HG02678 (cell line): ENCODE data around the gene LRP6.
"Not testable (repeated sequence)": the region's sequence is repeated elsewhere in the genome, so short reads cannot be mapped to it uniquely, and the experiment has no call there.

ENCODE experiments used
- ATAC-seq: cut with Tn5 transposase; IDR thresholded peaks from one replicate; pipeline ENCODE4 v1.9.1; 2021; ENCODE audit warnings: mild to moderate bottlenecking, moderate library complexity; ENCODE audit not compliant: unreplicated experiment

Gene LRP6

DNA sequence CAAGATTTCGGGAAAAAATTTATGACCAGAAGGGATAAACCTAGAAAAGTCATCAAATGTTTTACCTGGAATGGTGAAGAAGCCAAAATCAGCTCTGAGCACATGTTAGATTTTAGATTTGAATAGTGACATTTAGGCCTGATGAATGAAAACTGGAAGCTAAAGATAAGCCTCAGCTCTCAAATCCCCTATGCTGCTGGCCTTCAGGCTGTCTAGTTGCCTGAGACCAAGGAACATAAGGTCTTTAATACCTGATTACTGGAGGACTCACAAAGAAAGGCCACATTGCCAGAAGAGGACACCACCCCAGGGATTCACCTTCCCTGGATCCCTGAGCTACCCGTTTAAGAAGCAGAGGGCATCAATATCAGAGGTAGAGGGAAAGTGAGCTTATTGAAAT, 139.5 kb downstream of the LRP6 start:
- no peak for ATAC-seq

DNA sequence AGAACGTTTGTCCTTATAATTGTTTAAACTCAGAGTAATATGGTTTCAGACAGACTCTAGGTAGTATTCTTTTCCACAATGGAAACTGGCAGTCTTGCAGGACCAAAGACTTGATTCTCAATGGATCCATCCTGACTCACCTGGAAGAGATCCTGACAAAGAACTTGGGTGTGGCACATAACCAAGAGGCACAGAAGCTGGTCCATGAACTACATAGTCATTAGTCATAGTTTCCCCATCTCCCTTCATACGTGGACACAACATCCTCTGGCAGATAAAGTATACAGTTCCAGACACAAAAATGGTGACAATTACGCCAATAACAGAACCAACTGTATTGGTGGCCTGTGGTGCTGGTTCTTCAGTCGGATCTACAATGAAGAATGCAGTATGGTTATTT, 140.3 kb downstream of the LRP6 start:
- no peak for ATAC-seq

DNA sequence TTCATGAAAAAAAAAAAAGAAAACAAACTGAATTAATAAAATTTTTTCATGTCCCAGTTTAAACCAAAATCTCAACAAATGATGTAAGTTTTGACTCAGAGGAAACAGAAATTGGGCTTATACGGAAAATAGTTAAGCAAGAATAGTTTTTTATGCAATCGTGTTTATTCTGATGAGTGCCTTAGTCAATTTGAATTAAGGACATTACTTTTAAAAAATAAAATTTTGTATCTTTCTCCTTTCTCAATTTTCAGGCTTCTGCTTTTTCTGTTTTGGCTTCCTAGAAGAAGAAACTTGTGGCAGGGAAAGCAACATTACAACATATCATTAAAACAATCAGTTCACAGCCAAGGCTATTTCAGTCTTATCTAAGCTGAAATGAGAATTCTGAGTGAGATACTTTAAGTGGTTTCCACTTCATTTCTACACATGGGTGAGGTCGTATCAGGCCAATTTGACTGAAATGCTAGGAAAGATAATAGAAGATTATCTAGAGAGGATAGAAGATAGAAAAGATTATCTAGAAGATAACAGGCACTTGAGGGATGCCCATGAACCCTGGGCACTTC, 143.7 kb downstream of the LRP6 start:
- ATAC-seq: no peak

DNA sequence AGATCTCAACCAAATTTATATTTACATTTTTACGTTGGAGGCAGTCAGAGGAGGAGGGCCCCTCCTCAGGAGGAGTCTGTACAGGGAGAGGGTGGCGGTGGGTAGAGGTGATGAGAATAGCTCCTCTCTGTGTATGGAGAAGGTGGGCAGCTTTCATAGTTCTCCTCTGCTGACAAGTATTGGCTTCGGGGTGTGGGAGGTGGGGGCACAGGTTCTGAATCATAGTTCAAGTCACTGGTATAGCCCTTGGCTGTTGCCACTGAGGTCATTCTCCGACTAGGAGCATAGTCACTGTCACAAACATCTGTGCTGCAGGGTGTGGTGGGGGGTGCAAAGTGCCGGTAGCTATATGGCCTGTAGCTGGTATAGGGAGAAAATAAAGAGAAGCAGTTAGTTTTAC, 145.8 kb downstream of the LRP6 start:
- no peak for ATAC-seq

GRCh38 chr12:12116677-12117076, 150.2 kb downstream of the LRP6 start:
- no peak for ATAC-seq

- no peak for ATAC-seq
Measured at GRCh38 chr12:12115514-12115913, 151.3 kb downstream of the LRP6 start.

GRCh38 chr12:12110923-12111555, 155.8 kb downstream of the LRP6 start:
- not testable (repeated sequence) for ATAC-seq

- ATAC-seq: no peak
Measured at GRCh38 chr12:12108441-12109058, 158.3 kb downstream of the LRP6 start.

DNA sequence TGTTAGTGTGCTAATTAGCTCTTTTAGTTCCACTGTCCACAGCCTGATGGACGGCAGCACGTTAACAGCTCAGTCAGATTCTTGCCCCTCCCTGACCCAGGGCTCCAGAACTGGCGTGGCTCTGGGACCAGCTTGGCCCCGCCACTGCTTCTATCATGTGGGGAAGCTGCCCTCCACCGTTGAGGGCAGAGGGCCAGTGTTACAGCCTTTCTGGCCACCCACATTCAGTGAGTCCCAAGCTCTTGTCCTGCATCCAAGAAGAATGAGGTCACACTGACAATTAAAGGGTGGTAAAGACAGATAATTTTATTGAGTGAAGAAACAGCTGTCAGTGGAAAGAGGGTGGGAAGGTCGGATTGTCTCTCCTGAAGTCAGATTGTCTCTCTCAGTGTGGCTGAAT, 159.2 kb downstream of the LRP6 start:
- ATAC-seq: no peak

GRCh38 chr12:12099102-12099501, 167.7 kb downstream of the LRP6 start:
- ATAC-seq: no peak

DNA sequence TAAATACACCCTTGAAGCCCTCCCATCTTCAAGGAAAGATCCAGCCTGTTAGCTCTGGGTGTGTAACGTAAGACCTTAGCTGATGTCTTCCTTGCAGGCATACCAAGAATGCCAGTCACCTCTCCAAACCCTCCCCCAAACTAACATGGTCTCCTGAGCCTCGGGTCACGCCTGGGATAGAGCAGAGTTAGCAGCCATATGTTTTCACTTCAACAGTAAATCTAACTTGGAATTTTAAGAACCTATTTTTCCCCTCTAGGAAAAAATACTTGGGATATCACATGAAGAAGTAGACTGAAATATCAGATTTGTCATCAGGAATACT, 168.2 kb downstream of the LRP6 start:
- no peak for ATAC-seq

DNA sequence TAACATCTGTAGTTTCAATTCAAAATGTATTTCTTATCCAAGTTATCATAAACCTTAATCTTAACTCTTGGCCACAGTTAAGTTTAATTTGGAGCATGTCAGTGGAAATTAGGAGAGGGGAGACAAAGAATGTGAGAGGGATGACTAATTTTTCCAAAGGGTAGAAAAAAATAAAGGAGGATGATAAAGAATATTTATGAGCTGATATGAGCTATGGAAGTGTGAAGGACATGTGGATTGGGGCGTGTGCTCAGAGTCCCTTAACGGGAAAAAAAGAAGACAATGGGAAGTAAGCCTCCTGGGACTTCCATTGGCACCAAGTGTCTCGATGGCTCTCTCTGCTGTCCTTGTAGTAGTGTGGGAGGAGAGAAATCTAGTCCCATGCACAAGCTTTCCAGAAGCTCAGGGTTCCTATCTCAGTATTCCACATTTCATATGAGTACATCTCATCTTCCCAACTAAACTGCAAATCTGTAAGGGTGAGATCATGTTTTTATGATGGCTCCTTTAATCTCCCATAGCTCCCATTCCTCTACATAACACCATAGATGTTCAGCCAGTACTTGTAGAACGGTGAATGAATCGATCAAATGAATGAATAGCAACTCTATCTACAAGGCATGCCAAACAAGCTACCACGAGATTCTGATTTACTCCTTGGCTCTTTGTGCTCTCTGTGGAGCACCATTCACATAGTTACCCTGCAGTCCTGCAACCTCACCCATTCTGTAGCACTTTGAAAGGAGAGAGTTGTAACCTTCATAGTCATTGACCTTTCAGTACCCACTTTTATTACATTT, 168.8 kb downstream of the LRP6 start:
- no peak for ATAC-seq

- no peak for ATAC-seq
Measured at GRCh38 chr12:12095021-12095420, 171.8 kb downstream of the LRP6 start.

DNA sequence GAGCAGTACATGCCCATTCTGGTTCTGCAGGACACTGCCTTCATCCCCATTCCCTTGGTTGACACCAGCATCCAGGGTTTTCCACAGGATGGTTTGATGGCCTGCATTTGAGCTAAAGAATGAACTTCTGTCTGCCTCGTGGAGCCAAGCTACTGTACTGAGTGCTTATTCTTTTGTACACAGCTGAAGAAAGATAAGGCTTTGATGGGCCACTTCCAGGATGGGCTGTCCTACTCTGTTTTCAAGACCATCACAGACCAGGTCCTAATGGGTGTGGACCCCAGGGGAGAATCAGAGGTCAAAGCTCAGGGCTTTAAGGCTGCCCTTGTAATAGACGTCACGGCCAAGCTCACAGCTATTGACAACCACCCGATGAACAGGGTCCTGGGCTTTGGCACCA, 172.4 kb downstream of the LRP6 start:
- ATAC-seq: no peak

DNA sequence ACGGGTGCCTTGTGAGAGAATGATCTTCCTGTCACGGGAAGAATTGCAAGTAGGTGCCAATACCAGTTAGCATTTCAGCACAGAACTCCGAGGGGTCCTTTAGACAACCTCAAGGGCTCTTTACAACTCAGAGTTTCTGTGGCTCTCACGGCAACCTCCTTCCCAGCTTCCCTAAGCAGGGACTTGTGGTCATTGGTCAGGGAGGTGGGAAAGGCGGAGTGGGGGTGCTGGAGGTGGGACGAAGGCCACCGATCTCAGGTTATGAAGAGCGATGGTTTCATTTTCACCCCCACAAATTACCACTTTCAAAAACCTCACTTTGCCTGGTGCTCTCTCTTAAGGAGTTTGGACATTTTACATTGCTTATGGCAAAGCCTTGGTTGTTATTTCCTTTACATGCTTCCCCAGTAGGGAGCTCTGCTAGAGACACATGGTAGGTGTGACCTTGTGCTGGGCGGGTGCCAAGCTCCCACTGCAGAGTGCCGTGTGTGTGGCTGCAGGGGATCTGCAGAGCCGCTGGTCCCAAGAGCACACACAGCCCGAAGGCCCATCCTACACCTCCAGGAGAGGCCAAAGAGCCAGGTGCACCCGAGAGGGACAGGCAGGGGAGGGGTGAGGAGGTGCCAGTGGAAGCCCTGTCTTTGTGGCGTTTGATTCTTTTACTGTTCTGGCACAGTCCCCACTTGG, 174.7 kb downstream of the LRP6 start:
- ATAC-seq: no peak

GRCh38 chr12:12091071-12091470, 175.8 kb downstream of the LRP6 start:
- ATAC-seq: no peak

DNA sequence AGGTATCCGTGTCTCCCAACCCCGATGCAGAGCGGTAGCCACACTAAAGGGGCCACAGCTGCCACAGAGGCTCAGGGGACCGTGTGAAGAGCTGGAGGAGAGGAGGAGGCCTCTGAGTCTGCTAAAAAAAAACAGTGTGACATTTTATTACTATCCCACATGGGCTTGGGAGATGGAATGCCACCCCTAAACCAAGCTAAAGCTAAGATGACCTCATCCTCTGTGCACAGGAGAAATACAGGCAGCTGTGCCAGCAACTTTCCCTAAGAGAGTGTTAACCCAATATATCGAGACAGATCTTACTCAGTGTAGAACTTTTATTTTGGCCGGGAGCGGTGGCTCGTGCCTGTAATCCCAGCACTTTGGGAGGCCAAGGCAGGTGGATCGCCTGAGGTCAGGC, 178.1 kb downstream of the LRP6 start:
- ATAC-seq: no peak

DNA sequence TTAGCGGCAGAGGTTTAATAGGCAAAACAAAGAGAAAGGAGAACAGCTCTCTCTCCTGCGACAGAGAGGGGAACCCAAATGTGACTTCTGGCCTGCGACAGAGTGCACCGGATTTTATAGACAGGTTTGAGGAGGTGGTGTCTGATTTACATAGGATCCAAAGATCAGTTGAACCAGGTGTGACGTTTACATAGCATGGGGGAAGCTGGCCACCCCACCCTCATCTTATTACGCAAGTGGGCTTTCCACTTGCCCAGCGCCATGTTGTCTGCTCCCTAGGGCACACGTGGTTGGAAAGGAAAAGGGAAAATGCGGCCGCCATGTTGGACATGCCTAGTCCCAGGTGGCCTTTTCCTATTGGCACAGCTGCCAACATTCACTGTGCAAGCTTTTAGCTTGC, 178.7 kb downstream of the LRP6 start:
- no peak for ATAC-seq

DNA sequence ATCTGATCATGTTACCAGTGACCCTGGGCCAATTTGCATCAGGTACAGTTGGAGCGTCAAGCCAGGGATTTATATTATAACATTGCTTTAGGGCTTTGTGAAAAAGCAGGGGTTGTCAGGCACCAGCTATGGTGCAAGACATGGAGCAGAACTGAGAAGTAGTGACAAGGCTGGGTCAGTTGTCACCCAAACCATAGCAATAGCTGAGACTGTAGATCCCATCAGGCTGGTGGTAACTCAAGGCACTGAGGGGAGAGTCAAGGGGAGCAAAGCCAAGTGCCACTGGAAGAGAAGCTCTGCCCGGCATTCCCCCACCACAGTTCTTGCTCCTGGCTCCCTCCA, 179.2 kb downstream of the LRP6 start:
- ATAC-seq: no peak

DNA sequence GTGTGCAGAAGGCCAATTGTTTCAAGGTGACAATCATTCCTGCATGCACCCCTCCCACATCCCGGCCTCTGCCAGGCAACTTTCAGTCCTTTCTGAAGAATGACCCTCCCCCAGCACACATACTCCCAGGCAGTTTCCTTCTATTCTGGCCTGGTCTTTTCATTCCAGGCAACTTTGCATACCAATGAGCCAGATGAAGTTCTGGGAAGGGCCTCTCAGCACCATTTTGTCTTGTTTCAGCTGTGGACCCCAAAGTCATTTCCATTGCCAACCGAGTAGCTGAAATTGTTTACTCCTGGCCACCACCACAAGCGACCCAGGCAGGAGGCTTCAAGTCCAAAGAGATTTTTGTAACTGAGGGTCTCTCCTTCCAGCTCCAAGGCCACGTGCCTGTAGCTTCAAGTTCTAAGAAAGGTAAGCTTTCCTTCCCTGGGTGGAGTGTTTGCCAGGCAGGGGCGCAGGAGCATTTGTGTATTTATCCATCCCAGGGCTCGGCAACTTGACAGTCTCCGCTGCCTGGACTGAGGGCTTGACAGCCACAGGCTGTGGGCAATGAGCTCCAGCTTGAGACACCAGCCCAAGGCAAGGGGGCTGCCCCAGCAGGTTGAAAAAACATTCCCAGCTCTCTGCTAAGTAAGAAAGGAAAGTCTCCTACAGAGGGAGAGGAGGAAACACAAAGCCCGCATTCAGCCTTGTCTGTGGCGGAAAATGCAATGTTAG, 179.7 kb downstream of the LRP6 start:
- no peak for ATAC-seq

DNA sequence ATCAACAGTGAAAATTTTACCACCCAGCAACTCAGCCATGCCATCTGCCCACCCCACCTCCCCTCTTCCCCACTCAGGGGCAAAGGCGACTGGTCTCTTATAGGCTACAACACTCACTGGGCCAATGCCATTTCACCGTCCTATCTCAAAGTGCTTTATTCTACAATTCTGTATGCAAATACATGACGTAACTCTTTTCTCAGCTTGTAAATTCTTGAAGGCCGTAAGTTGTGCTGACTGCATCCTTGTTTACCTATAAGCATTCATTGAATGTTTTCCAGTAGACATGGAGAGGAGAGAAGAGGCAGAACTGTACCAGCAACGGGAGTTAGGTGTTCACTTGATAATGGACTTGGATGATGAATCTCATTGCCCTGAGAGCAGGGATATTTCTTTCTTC, 180.5 kb downstream of the LRP6 start:
- no peak for ATAC-seq
